HepG2 (cell line): Measurements from ENCODE around the gene SBK3. TPM values are rescaled to one million over a fixed set of nuclear protein-coding genes. Genes with fewer than 3 reads are reported as not detected.

ENCODE experiments used
- DZIP1 ChIP-seq: sonication (generic); formaldehyde crosslinking; IDR thresholded peaks from 2 replicates; pipeline ENCODE4 v1.5.0; 2020; ENCODE audit warnings: mild to moderate bottlenecking, missing genetic modification reagents
- KIAA2018 ChIP-seq: sonication (generic); formaldehyde crosslinking; IDR thresholded peaks from 2 replicates; pipeline ENCODE4 v1.5.0; 2020; ENCODE audit warnings: mild to moderate bottlenecking, missing genetic modification reagents, borderline replicate concordance
- MIXL1 ChIP-seq: IDR thresholded peaks from 2 replicates; pipeline ENCODE4 v1.6.1; 2016
- SIN3B ChIP-seq: fragments of 150-350 bp; IDR thresholded peaks from 2 replicates; pipeline ENCODE4 v1.6.1; 2014; ENCODE audit warnings: low read length
- TBL1XR1 ChIP-seq: fragments of 150-350 bp; IDR thresholded peaks from 2 replicates; pipeline ENCODE4 v1.6.1; 2014; ENCODE audit warnings: borderline replicate concordance, low read length; ENCODE audit not compliant: partially characterized antibody
- ZMYM3 ChIP-seq: sonication (generic); formaldehyde crosslinking; IDR thresholded peaks from 2 replicates; pipeline ENCODE4 v1.5.1; 2020; ENCODE audit warnings: mild to moderate bottlenecking, missing genetic modification reagents
- ZNF780A ChIP-seq: sonication (generic); formaldehyde crosslinking; IDR thresholded peaks from 2 replicates; pipeline ENCODE4 v1.8.0; 2022; ENCODE audit warnings: mild to moderate bottlenecking, missing genetic modification reagents, moderate library complexity
- ZNF800 ChIP-seq: sonication (generic); formaldehyde crosslinking; IDR thresholded peaks from 2 replicates; pipeline ENCODE4 v1.4.0; 2020; ENCODE audit warnings: missing genetic modification reagents
- polyA plus RNA-seq, 8 experiments: library from polyadenylated mRNA; depleted of rRNA in 3 of 8; stranded (reverse) in 7 of 8; unstranded in 1 of 8; fragments of >200 nt; fragmentation: Illumina TruSeq in 4 of 8; extraction: Trizol in 4 of 8; gene quantifications; 2 replicates each; pipeline versions ENCODE4 v1.2.1 to v1.2.3, GENCODE V29; 2011 to 2016; ENCODE audit warnings: low read depth in 4 of 8, missing spikeins in 1 of 8, mixed read lengths in 1 of 8; ENCODE audit not compliant: insufficient read depth in 1 of 8
- total RNA-seq, 5 experiments: library from RNA; depleted of rRNA; stranded (reverse); fragments of >200 nt; fragmentation: Illumina TruSeq; extraction: Trizol; gene quantifications; 2 replicates each; pipeline ENCODE4 v1.2.3, GENCODE V29; 2016; ENCODE audit warnings: low read depth in 1 of 5
- TF ChIP-seq, protein P1 (sequence below): sonication (generic); formaldehyde crosslinking; IDR thresholded peaks from 2 replicates; pipeline ENCODE4 v1.4.0; 2020; ENCODE audit warnings: mild to moderate bottlenecking, missing genetic modification reagents

The SBK3 gene
- total and polyA plus RNA-seq, 2 of the 13 experiments (the other 11 are each of a cell fraction or from before 2014, with no cell fraction given): 0.66 to 0.77 TPM

DNA sequence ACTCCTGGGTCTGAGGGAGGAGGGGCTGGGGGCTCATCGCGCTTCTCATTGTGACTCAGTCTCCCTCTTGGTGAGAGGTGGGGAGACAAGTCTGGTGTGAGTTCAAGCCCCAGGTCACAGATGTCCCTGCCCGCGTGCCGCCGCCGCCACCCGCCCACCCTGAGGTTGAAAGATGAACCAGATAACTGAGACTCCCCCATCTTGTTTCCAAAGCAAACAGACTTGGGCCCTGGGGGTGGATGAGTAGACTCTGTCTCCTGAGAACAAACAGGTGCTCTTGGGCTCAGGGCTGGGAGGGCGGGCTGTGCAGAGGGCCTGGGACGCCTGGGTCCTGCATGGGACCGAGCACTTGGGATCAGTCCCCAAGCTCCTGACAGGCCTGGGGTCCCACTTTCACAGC lies 9.0 kb downstream of the SBK3 start (continued):
- TF ChIP-seq KIAA2018 (CRISPR knock-in tag) (no peak), ZMYM3 (CRISPR knock-in tag) (no peak), SIN3B (no peak), TBL1XR1 (no peak), ZNF800 (CRISPR knock-in tag) (no peak), MIXL1 (CRISPR knock-in tag) (no peak), DZIP1 (no peak), ZNF780A (no peak)
- TF ChIP-seq, protein P1, sequence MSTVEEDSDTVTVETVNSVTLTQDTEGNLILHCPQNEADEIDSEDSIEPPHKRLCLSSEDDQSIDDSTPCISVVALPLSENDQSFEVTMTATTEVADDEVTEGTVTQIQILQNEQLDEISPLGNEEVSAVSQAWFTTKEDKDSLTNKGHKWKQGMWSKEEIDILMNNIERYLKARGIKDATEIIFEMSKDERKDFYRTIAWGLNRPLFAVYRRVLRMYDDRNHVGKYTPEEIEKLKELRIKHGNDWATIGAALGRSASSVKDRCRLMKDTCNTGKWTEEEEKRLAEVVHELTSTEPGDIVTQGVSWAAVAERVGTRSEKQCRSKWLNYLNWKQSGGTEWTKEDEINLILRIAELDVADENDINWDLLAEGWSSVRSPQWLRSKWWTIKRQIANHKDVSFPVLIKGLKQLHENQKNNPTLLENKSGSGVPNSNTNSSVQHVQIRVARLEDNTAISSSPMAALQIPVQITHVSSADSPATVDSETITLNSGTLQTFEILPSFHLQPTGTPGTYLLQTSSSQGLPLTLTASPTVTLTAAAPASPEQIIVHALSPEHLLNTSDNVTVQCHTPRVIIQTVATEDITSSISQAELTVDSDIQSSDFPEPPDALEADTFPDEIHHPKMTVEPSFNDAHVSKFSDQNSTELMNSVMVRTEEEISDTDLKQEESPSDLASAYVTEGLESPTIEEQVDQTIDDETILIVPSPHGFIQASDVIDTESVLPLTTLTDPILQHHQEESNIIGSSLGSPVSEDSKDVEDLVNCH (CRISPR knock-in tag): no peak
